ENCODE data around the gene PAX5.

Gene PAX5

DNA sequence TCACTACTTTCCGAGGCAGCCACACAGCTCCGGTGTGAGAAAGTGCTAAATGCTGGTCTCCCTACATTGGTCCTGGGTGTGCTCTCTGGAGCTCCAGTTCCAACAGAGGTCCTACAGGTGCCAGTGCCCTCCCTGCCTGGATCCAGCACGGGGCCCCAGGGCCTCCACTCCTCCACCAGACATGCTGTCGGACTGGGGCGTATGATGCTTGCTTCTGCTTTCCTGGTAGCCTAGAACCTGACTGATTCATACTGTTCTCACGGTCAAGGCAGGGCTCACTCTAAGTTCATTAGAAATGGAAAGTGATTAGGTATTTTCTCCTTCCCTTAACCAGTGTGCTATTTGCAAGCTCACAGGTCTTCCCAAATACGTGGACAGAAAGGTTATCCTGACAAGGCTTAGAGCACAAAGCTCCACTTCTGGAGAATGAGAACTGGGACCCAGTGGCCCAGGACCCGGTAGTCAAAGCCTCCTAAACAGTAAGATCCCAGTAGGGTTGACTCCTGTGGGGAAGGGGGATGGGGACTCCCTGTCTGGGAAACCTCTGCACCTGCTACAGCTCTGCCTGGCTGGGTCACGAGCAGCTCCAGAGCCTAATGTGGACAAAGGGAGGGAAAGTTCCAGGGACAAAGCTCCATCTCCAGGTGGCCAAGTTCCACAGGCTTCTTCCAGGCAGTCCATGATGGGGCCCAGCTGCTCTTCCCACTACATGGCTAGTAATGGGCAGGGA lies 98.1 kb downstream of the PAX5 start:
- TF ChIP-seq, protein P1, sequence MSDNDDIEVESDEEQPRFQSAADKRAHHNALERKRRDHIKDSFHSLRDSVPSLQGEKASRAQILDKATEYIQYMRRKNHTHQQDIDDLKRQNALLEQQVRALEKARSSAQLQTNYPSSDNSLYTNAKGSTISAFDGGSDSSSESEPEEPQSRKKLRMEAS (IDR thresholded peaks at IDR 0.05): no peak

DNA sequence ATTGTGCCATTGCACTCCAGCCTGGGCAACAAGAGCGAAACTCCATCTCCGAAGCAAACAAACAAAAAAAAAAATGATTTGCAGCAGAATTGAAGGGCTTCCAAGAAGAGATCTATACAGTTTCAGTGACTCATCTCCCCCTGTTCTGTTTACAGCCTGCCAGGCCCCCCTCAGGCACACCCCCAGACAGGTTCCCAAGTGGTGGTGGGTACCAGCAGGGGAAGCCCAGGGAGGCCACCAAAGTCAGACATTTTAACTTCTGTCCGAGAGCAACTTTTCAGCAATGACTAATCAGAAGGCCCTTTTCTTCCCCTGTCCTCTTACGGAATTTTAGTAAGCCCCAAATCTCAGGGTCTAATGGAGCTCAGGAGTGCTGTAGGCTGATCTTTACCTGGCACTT lies 98.7 kb downstream of the PAX5 start:
- TF ChIP-seq CREB1 (IDR thresholded peaks at IDR 0.05; ENCODE audit: low read depth): no peak
- no peak for TF ChIP-seq RAD21 (IDR thresholded peaks at IDR 0.05; ENCODE audit: low read depth)
- no peak for TF ChIP-seq CEBPB (IDR thresholded peaks at IDR 0.05)
- TF ChIP-seq ZBTB7A (IDR thresholded peaks at IDR 0.05; ENCODE audit: low read depth): no peak
- TF ChIP-seq, protein P2, sequence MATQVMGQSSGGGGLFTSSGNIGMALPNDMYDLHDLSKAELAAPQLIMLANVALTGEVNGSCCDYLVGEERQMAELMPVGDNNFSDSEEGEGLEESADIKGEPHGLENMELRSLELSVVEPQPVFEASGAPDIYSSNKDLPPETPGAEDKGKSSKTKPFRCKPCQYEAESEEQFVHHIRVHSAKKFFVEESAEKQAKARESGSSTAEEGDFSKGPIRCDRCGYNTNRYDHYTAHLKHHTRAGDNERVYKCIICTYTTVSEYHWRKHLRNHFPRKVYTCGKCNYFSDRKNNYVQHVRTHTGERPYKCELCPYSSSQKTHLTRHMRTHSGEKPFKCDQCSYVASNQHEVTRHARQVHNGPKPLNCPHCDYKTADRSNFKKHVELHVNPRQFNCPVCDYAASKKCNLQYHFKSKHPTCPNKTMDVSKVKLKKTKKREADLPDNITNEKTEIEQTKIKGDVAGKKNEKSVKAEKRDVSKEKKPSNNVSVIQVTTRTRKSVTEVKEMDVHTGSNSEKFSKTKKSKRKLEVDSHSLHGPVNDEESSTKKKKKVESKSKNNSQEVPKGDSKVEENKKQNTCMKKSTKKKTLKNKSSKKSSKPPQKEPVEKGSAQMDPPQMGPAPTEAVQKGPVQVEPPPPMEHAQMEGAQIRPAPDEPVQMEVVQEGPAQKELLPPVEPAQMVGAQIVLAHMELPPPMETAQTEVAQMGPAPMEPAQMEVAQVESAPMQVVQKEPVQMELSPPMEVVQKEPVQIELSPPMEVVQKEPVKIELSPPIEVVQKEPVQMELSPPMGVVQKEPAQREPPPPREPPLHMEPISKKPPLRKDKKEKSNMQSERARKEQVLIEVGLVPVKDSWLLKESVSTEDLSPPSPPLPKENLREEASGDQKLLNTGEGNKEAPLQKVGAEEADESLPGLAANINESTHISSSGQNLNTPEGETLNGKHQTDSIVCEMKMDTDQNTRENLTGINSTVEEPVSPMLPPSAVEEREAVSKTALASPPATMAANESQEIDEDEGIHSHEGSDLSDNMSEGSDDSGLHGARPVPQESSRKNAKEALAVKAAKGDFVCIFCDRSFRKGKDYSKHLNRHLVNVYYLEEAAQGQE (IDR thresholded peaks at IDR 0.05; ENCODE audit: low read depth): no peak

DNA sequence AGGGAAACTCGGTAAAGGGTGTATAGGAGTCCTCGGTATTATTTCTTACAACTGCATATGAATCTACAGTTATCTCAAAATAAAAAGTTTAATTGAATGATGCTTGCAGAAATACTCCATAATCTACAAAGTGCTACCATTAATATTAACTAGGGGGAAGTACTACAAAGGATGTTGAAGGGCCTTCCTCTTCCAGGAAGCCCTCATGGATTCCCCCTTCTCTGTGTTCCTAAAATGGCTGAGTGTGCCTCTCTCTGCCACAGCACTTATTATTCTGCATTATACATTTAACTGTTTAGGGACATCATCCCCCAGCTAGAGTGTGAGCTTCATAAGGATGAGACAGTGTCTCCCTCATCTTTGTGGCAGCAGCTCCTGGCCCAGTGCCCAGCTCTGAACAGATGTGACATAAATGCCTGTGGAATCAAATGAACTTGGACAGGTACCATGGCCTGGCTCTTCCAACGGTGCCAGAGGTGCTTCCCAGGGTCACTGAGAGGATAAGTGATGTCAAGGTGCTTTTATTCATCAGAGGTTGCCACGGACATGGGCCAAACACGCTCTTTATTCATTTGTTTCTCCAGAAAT lies 99.5 kb downstream of the PAX5 start:
- TF ChIP-seq EGR1 (IDR thresholded peaks at IDR 0.05) (no peak), TEAD4 (IDR thresholded peaks at IDR 0.05) (no peak), FOXM1 (IDR thresholded peaks at IDR 0.05; ENCODE audit: borderline replicate concordance, low read depth) (no peak), YY1 (IDR thresholded peaks at IDR 0.05; ENCODE audit: low read depth) (no peak), NFIC (IDR thresholded peaks at IDR 0.05) (no peak), EP300 (IDR thresholded peaks at IDR 0.05; ENCODE audit: borderline replicate concordance) (no peak), ZBTB7A (IDR thresholded peaks at IDR 0.05; ENCODE audit: low read depth) (no peak), TAF1 (IDR thresholded peaks at IDR 0.05; ENCODE audit: low read depth) (no peak), RAD21 (IDR thresholded peaks at IDR 0.05; ENCODE audit: low read depth) (no peak), CREB1 (IDR thresholded peaks at IDR 0.05; ENCODE audit: low read depth) (no peak), TCF12 (IDR thresholded peaks at IDR 0.05; ENCODE audit: low read depth) (no peak), CEBPB (IDR thresholded peaks at IDR 0.05) (no peak)
- TF ChIP-seq, protein P3, sequence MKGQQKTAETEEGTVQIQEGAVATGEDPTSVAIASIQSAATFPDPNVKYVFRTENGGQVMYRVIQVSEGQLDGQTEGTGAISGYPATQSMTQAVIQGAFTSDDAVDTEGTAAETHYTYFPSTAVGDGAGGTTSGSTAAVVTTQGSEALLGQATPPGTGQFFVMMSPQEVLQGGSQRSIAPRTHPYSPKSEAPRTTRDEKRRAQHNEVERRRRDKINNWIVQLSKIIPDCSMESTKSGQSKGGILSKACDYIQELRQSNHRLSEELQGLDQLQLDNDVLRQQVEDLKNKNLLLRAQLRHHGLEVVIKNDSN (IDR thresholded peaks at IDR 0.05): no peak
- TF ChIP-seq, protein P1 (IDR thresholded peaks at IDR 0.05): no peak
- TF ChIP-seq, protein P2 (IDR thresholded peaks at IDR 0.05; ENCODE audit: low read depth): no peak

DNA sequence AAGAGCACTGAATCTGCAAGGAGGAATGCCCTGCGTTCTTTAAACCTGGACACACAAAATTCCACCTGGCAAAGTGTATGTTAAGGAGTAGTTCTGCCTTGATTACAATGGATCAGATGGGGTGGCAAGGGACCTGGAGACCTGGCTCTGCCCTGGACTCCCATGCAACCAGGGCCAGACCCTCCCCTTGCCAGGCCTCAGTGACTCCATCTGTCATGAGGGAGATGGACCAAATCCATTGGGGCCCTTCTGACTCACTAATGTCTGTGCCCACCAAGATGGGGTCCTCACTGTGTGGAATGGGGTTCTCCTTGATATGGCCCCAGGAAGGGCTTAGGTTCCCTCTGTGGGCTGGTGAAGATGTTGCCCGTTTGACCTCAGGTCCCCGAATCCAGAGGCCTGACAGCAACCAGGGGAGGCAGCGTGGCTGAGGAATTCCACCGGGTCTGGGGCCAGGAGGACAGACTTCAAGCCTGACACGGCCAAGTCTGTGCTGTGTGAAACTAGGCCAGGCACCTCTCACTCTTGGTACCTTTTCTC lies 100.3 kb downstream of the PAX5 start:
- TF ChIP-seq, protein P3 (IDR thresholded peaks at IDR 0.05): no peak
- TF ChIP-seq EP300 (IDR thresholded peaks at IDR 0.05; ENCODE audit: borderline replicate concordance) (no peak), YY1 (IDR thresholded peaks at IDR 0.05; ENCODE audit: low read depth) (no peak), NFIC (IDR thresholded peaks at IDR 0.05) (no peak), TAF1 (IDR thresholded peaks at IDR 0.05; ENCODE audit: low read depth) (no peak), RAD21 (IDR thresholded peaks at IDR 0.05; ENCODE audit: low read depth) (no peak), TEAD4 (IDR thresholded peaks at IDR 0.05) (no peak), FOXM1 (IDR thresholded peaks at IDR 0.05; ENCODE audit: borderline replicate concordance, low read depth) (no peak), CREB1 (IDR thresholded peaks at IDR 0.05; ENCODE audit: low read depth) (no peak), TCF12 (IDR thresholded peaks at IDR 0.05; ENCODE audit: low read depth) (no peak), ZBTB7A (IDR thresholded peaks at IDR 0.05; ENCODE audit: low read depth) (no peak), CEBPB (IDR thresholded peaks at IDR 0.05) (no peak), EGR1 (IDR thresholded peaks at IDR 0.05) (no peak)
- TF ChIP-seq, protein P2 (IDR thresholded peaks at IDR 0.05; ENCODE audit: low read depth): no peak
- TF ChIP-seq, protein P1 (IDR thresholded peaks at IDR 0.05): no peak
